MM.1S (cell line): Measurements from ENCODE around the gene PSMA7.

Source experiments
- DNase-seq: peaks from one replicate; pipeline ENCODE4 v3.0.0-alpha.2; 2015
- H2AFZ ChIP-seq: fragments of 300-600 bp; sonication (generic); 2 replicates; pipeline ENCODE4 v1.6.0; 2016; ENCODE audit warnings: antibody characterized with exemption, low read length
- H3F3A ChIP-seq: fragments of 300-600 bp; sonication (generic); 2 replicates; pipeline ENCODE4 v1.6.1; 2016; ENCODE audit warnings: mild to moderate bottlenecking, antibody characterized with exemption, low read length, moderate library complexity, mixed read lengths; ENCODE audit not compliant: insufficient read depth
- H3K27ac ChIP-seq: fragments of 300-600 bp; sonication (generic); 2 replicates; pipeline ENCODE4 v1.5.1; 2016; ENCODE audit warnings: mild to moderate bottlenecking, low read length
- H3K27me3 ChIP-seq: fragments of 300-600 bp; sonication (generic); replicated peaks from 2 replicates; pipeline ENCODE4 v1.6.0; 2016; ENCODE audit warnings: low read length; ENCODE audit not compliant: insufficient read depth
- H3K36me3 ChIP-seq: fragments of 300-600 bp; sonication (generic); replicated peaks from 2 replicates; pipeline ENCODE4 v1.6.1; 2016; ENCODE audit warnings: mild to moderate bottlenecking, low read length, mixed read lengths; ENCODE audit not compliant: insufficient read depth
- H3K4me1 ChIP-seq: fragments of 300-600 bp; sonication (generic); 2 replicates; pipeline ENCODE4 v1.6.1; 2016; ENCODE audit warnings: low read length, mixed read lengths
- H3K4me2 ChIP-seq: fragments of 300-600 bp; sonication (generic); 2 replicates; pipeline ENCODE4 v1.6.0; 2016; ENCODE audit warnings: low read depth, low read length
- H3K4me3 ChIP-seq: fragments of 300-600 bp; sonication (generic); 2 replicates; pipeline ENCODE4 v1.5.1; 2016; ENCODE audit warnings: low read length, mixed read lengths
- H3K79me2 ChIP-seq: fragments of 300-600 bp; sonication (generic); 2 replicates; pipeline ENCODE4 v1.6.1; 2016; ENCODE audit warnings: mixed run types, low read length, mixed read lengths
- H3K9ac ChIP-seq: fragments of 300-600 bp; sonication (generic); 2 replicates; pipeline ENCODE4 v1.6.1; 2016; ENCODE audit warnings: low read length, mixed read lengths
- H3K9me2 ChIP-seq: fragments of 300-600 bp; sonication (generic); replicated peaks from 2 replicates; pipeline ENCODE4 v1.6.1; 2016; ENCODE audit warnings: mild to moderate bottlenecking, low read length, mixed read lengths; ENCODE audit not compliant: insufficient read depth
- H3K9me3 ChIP-seq: fragments of 300-600 bp; sonication (generic); replicated peaks from 2 replicates; pipeline ENCODE4 v1.6.1; 2016; ENCODE audit warnings: mild to moderate bottlenecking, low read length, mixed read lengths; ENCODE audit not compliant: insufficient read depth
- H4K20me1 ChIP-seq: fragments of 300-600 bp; sonication (generic); 2 replicates; pipeline ENCODE4 v1.6.1; 2016; ENCODE audit warnings: mild to moderate bottlenecking, low read length, moderate library complexity, mixed read lengths; ENCODE audit not compliant: insufficient read depth
- EZH2 ChIP-seq: fragments of 300-600 bp; sonication (generic); optimal IDR thresholded peaks from 2 replicates; pipeline ENCODE3; 2017; ENCODE audit warnings: low read depth, mild to moderate bottlenecking, antibody characterized with exemption, low read length, mixed read lengths
- EZH2phosphoT487 ChIP-seq: fragments of 300-600 bp; sonication (generic); IDR thresholded peaks from 2 replicates; pipeline ENCODE4 v1.6.1; 2018; ENCODE audit warnings: antibody characterized with exemption, low read length
- TF ChIP-seq, protein P1 (sequence below): fragments of 300-600 bp; sonication (generic); IDR thresholded peaks from 2 replicates; pipeline ENCODE4 v1.5.1; 2016; ENCODE audit warnings: antibody characterized with exemption, low read length, mixed read lengths

Gene PSMA7

DNA sequence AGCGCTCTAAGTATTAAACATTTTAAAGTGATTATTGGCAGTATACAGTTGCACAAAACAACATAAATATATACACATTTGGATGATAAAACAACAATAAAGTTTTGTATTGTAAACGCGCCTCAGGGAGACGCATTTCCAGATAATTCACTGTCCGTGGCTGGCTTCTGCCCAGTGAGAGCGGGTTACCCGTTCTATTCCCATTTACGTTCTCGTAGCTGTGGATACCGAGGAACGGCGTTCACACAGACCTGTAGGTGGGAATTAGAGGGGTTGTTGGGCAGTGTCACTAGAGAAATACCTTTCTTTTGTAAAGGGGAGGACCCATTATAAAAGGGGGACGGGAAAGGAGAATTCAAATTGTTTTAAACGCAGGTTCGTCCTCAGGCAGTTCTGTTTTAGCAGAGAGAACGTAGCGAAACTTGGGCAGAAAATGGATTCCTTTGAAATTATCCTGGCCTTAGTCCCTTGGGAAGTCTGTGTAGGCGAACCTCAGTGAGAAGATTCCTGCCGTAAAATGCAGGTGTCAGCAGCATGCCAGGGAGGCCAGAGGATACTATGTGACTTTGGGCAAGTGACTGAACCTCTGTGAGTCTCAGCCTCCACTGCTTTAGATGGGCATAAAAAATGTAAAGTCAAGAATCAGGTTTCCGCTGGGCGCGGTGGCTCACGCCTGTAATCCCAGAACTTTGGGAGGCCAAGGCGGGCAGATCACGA, 40.4 kb upstream of the PSMA7 start:
- Histone ChIP-seq H3K4me3 (peak overlapping the region; percentile 77), H4K20me1 (no peaks in the 10 kb centered on the region), H3K4me1 (peaks cover 8% of the 10 kb centered on the region), H3K36me3 (no peaks in the 10 kb centered on the region), H3K9me3 (no peaks in the 10 kb centered on the region), H3F3A (peaks cover 10% of the 10 kb centered on the region), H3K79me2 (peaks cover 58% of the 10 kb centered on the region), H3K4me2 (peak overlapping the region; percentile 86), H2AFZ (peak overlapping the region; percentile 95), H3K9me2 (no peaks in the 10 kb centered on the region), H3K27ac (peak overlapping the region; percentile 86; the same call in 1 of the 2 replicates), H3K27me3 (no peaks in the 10 kb centered on the region), H3K9ac (peak overlapping the region; percentile 88)
- TF ChIP-seq EZH2 (no peak), EZH2phosphoT487 (no peak)
- TF ChIP-seq, protein P1, sequence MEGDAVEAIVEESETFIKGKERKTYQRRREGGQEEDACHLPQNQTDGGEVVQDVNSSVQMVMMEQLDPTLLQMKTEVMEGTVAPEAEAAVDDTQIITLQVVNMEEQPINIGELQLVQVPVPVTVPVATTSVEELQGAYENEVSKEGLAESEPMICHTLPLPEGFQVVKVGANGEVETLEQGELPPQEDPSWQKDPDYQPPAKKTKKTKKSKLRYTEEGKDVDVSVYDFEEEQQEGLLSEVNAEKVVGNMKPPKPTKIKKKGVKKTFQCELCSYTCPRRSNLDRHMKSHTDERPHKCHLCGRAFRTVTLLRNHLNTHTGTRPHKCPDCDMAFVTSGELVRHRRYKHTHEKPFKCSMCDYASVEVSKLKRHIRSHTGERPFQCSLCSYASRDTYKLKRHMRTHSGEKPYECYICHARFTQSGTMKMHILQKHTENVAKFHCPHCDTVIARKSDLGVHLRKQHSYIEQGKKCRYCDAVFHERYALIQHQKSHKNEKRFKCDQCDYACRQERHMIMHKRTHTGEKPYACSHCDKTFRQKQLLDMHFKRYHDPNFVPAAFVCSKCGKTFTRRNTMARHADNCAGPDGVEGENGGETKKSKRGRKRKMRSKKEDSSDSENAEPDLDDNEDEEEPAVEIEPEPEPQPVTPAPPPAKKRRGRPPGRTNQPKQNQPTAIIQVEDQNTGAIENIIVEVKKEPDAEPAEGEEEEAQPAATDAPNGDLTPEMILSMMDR: no peak
- DNase-seq: no peak

DNA sequence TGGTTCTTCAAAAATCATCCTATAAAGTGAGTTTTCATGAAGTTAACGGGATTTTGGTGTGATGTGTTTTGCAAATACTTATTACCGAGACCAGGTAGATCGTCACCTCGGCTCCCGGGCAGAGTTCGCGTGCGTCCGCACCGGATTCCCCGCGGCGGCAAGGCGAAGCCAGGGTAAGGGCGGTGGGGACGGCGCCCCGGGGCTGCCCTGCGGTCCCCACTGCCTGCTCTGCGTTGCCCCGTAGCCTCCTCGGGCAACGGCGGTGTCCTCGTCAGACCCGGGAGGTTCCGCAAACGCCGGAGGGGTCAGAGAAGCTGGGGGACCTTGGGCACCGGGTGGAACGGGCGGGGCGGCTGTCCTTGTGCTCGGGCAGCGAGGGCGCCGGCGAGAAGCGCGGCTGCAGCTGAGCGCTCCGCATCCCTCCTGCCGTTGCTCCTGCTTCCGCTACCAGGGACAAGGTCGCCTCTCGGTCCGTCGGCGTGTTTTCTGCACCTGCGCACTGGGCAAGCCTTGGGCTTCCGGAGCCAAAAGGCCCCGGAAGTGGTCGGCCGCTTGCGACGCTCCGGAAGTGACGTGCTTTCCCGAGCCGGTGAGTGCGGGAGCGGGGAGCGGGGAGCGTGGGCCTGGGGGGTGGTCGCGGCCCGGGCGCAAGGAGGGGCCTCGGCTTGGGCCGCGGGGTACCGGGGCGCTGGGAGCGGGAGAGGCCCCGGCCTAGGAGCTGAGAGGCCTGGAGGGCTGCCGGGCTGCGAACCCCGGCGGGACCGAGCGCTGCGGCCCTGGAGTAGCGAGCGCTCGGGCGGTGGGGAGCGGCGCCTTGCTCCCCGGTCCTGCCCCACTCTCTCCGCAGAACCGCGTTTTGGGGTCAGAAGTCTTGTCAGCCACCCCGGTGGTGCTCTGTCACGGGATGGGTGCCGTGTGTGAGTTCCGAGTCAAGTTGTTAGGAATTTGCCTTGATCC, 39.6 kb upstream of the PSMA7 start, which contains the start of gene MTG2:
MTG2 (plus strand) TSS at position 560 of the 957 bp plus-strand sequence. CDS start 10,393 bp downstream, outside the sequence.
- TF ChIP-seq, protein P1: no peak
- TF ChIP-seq EZH2phosphoT487 (no peak), EZH2 (no peak)
- H3F3A ChIP-seq: peaks cover 10% of the 10 kb centered on the region
- peak within 1 kb of the TSS; percentile 77 for H3K4me3 ChIP-seq
- peak; percentile 98 for DNase-seq
- peaks cover 52% of the 10 kb centered on the region for H3K79me2 ChIP-seq
- peak within 1 kb of the TSS; percentile 86 for H3K27ac ChIP-seq
- peaks cover 8% of the 10 kb centered on the region for H3K4me1 ChIP-seq
- no peaks in the 10 kb centered on the region for H3K27me3 ChIP-seq
- no peaks in the 10 kb centered on the region for H3K9me2 ChIP-seq
- peak within 1 kb of the TSS; percentile 95 for H2AFZ ChIP-seq
- H3K9me3 ChIP-seq: no peaks in the 10 kb centered on the region
- peak within 1 kb of the TSS; percentile 88 for H3K9ac ChIP-seq
- peak within 1 kb of the TSS; percentile 95 for H3K4me2 ChIP-seq
- no peaks in the 10 kb centered on the region for H3K36me3 ChIP-seq
- H4K20me1 ChIP-seq: no peaks in the 10 kb centered on the region

DNA sequence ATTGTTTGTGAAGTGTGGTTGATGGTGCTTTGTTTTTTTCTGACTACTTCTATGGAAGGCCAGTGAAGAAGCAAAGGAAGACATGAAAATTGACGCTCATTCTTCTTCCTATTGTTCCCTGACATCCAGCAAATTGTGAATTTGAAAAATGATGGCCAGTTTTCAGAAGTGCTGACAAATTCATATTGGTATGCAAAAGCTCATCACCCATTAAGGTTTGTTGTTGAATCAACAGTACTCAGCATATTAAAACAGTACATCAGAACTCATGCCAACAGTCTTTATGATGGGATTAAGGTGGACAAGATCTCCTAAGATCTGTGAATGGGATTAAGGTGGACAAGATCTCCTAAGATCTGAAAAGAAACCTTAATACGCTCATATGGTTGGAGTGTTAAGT, 38.6 kb upstream of the PSMA7 start:
- TF ChIP-seq EZH2phosphoT487: no peak
- TF ChIP-seq EZH2: no peak
- TF ChIP-seq, protein P1: no peak
- H3K9me2 ChIP-seq: no peaks in the 10 kb centered on the region
- no peak overlapping the region for H3K27ac ChIP-seq
- H3K36me3 ChIP-seq: no peaks in the 10 kb centered on the region
- peak overlapping the region; percentile 95 for H3K4me2 ChIP-seq
- H3K4me1 ChIP-seq: peaks cover 8% of the 10 kb centered on the region
- DNase-seq: no peak
- H3F3A ChIP-seq: peaks cover 10% of the 10 kb centered on the region
- H3K9me3 ChIP-seq: no peaks in the 10 kb centered on the region
- H3K27me3 ChIP-seq: no peaks in the 10 kb centered on the region
- H2AFZ ChIP-seq: peak overlapping the region; percentile 95; the same call in 1 of the 2 replicates
- H3K79me2 ChIP-seq: peaks cover 43% of the 10 kb centered on the region
- no peaks in the 10 kb centered on the region for H4K20me1 ChIP-seq
- H3K9ac ChIP-seq: peak overlapping the region; percentile 88; the same call in 1 of the 2 replicates
- peak overlapping the region; percentile 77 for H3K4me3 ChIP-seq
